Lower lobe of right lung (tissue), 2 donors: ENCODE measurements around the gene ZNF211. TPM values are rescaled to one million over a fixed set of nuclear protein-coding genes. Genes with fewer than 3 reads are reported as not detected.

Source experiments
- ATAC-seq, 2 donors: fragments of 200-7000 bp; cut with Tn5 transposase; one replicate each; pipeline ENCODE4 v1.9.1; 2020 to 2022; ENCODE audit warnings: mild to moderate bottlenecking in 2 of 2, moderate library complexity in 2 of 2
- DNase-seq: peaks from one replicate; pipeline ENCODE4 v3.0.0-alpha.2; 2020
- H3K27ac ChIP-seq: fragments of 200-600 bp; one replicate; pipeline ENCODE4 v1.8.0; 2022
- H3K27me3 ChIP-seq: fragments of 200-600 bp; one replicate; pipeline ENCODE4 v1.8.0; 2022; ENCODE audit warnings: low read depth
- H3K36me3 ChIP-seq: fragments of 200-600 bp; one replicate; pipeline ENCODE4 v1.8.0; 2022; ENCODE audit warnings: mild to moderate bottlenecking
- H3K4me1 ChIP-seq: fragments of 200-600 bp; one replicate; pipeline ENCODE4 v1.8.0; 2022
- H3K4me3 ChIP-seq: fragments of 200-600 bp; one replicate; pipeline ENCODE4 v1.8.0; 2022; ENCODE audit warnings: mild to moderate bottlenecking
- H3K9me3 ChIP-seq: fragments of 200-600 bp; one replicate; pipeline ENCODE4 v1.8.0; 2022
- intact Hi-C: fragments of 100-400 bp; cut with DNase I; formaldehyde crosslinking; loops from one replicate; pipeline ENCODE4 v1.11.0; 2022
- total RNA-seq: library from RNA; stranded (reverse); fragmentation: NEBNext Ultra II Directional; extraction: Animal tissue kit (Norgen Biotek cat#: 25700); gene quantifications from one replicate; pipeline ENCODE4 v1.2.1, GENCODE V29; 2021
- TF ChIP-seq, protein P1 (sequence below): fragments of 200-600 bp; IDR thresholded peaks from one replicate; pipeline ENCODE4 v1.8.0; 2022; ENCODE audit warnings: antibody characterized with exemption, mild to moderate bottlenecking
- donor health status: DM: no; HTN: yes; CAD: no; lungs with severe emphysema.

The ZNF211 gene
- total RNA-seq, 1 donor from 2014 or later: 12.4 TPM

DNA sequence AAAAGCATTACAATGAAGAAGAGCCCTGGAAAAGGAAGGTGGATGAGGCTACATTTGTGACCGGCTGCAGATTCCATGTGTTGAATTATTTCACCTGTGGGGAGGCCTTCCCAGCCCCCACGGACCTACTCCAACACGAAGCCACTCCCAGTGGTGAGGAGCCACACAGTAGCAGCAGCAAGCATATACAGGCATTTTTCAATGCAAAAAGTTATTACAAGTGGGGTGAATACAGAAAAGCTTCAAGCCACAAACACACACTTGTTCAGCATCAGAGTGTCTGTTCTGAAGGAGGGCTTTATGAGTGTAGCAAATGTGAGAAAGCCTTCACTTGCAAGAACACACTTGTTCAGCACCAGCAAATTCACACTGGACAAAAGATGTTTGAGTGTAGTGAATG lies 53.8 kb downstream of the ZNF211 start:
- intact Hi-C loops: no loop called here
- Histone ChIP-seq H3K4me1 (peaks cover 11% of the 10 kb centered on the region), H3K27me3 (no peaks in the 10 kb centered on the region), H3K4me3 (no peak overlapping the region), H3K36me3 (peaks cover 25% of the 10 kb centered on the region), H3K27ac (no peak overlapping the region), H3K9me3 (peaks cover 92% of the 10 kb centered on the region)
- DNase-seq (no peak), ATAC-seq (no peak)
- TF ChIP-seq, protein P1, sequence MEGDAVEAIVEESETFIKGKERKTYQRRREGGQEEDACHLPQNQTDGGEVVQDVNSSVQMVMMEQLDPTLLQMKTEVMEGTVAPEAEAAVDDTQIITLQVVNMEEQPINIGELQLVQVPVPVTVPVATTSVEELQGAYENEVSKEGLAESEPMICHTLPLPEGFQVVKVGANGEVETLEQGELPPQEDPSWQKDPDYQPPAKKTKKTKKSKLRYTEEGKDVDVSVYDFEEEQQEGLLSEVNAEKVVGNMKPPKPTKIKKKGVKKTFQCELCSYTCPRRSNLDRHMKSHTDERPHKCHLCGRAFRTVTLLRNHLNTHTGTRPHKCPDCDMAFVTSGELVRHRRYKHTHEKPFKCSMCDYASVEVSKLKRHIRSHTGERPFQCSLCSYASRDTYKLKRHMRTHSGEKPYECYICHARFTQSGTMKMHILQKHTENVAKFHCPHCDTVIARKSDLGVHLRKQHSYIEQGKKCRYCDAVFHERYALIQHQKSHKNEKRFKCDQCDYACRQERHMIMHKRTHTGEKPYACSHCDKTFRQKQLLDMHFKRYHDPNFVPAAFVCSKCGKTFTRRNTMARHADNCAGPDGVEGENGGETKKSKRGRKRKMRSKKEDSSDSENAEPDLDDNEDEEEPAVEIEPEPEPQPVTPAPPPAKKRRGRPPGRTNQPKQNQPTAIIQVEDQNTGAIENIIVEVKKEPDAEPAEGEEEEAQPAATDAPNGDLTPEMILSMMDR: no peak

DNA sequence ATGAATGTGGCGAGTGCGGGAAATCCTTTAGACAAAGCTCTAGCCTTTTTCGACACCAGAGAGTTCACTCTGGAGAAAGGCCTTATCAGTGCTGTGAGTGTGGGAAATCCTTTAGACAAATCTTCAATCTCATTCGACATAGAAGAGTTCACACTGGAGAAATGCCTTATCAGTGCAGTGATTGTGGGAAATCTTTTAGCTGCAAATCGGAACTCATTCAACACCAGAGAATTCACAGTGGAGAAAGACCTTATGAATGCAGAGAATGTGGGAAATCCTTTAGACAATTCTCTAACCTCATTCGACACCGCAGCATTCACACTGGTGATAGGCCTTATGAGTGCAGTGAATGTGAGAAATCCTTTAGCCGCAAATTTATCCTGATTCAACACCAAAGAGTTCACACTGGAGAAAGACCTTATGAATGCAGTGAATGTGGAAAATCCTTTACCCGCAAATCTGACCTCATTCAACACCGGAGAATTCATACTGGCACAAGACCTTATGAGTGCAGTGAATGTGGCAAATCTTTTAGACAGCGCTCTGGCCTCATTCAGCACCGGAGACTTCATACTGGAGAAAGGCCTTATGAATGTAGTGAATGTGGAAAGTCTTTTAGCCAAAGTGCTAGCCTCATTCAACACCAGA lies 54.5 kb downstream of the ZNF211 start:
- ATAC-seq: no peak
- intact Hi-C loops: no loop called here
- Histone ChIP-seq H3K27me3 (no peaks in the 10 kb centered on the region), H3K9me3 (peaks cover 100% of the 10 kb centered on the region), H3K4me3 (no peak overlapping the region), H3K36me3 (peaks cover 25% of the 10 kb centered on the region), H3K4me1 (peaks cover 9% of the 10 kb centered on the region), H3K27ac (no peak overlapping the region)
- DNase-seq: no peak
- TF ChIP-seq, protein P1: no peak

DNA sequence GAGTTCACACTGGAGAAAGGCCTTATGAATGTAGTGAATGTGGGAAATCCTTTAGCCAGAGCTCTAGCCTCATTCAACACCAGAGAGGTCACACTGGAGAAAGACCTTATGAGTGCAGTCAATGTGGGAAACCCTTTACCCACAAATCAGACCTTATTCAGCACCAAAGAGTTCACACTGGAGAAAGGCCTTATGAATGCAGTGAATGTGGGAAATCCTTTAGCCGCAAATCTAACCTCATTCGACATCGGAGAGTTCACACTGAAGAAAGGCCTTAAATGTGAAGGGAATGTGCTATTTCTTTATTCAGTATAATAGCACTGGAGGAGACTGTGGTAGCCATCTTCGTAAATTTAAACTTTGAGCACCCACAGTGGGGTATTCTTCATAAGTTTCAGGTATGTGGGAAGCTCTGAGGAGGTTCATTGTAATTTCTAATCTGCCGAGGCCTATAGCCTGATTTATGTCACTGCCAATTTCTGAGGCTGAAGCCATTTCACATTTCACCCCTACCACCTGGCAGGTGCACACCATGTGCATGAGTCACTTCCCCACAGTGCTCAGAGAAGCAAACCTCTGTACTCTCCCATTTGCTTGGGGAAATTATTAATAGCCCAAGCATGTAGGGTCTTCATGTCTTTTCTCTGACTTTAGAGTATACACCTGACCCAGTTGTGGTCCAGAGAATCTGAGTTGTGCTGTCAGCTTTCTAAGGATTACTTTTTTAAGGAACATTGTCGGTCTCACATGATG lies 55.2 kb downstream of the ZNF211 start:
- Histone ChIP-seq H3K4me1 (peaks cover 2% of the 10 kb centered on the region), H3K27me3 (no peaks in the 10 kb centered on the region), H3K9me3 (peaks cover 100% of the 10 kb centered on the region), H3K27ac (no peak overlapping the region), H3K4me3 (no peak overlapping the region), H3K36me3 (peaks cover 25% of the 10 kb centered on the region)
- intact Hi-C loops: no loop called here
- DNase-seq: no peak
- no peak for ATAC-seq
- TF ChIP-seq, protein P1: no peak

DNA sequence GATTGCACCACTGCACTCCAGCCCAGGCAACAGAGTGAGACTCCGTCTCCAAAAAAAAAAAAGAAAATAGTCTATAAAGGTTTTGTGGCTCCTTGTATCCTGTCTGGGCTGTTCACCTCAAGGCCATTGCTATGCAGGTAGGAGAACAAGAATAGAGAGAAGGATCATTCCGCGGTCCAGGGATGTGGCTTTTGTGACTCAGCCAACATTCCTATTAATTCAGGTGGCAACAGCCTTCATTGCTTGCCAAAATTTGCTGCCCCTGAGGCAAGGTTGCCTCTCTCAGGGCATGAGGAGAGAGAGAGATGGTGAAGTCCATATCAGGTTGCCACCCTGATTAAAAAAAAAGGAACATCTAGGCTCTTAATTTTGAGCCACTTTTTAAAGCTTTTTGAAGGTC lies 56.8 kb downstream of the ZNF211 start:
- no peaks in the 10 kb centered on the region for H3K27me3 ChIP-seq
- intact Hi-C loops: no loop called here
- TF ChIP-seq, protein P1: no peak
- H3K36me3 ChIP-seq: peaks cover 25% of the 10 kb centered on the region
- DNase-seq: no peak
- H3K27ac ChIP-seq: no peak overlapping the region
- no peaks in the 10 kb centered on the region for H3K4me1 ChIP-seq
- ATAC-seq: no peak
- H3K9me3 ChIP-seq: peaks cover 98% of the 10 kb centered on the region
- no peak overlapping the region for H3K4me3 ChIP-seq

Other genes starting within 250 kb of the ZNF211 start
- gene ZNF548, start 243.3 kb upstream of the ZNF211 start, total RNA-seq: 19.6 TPM
- 12.6 TPM for gene ZNF17, start 222.0 kb upstream of the ZNF211 start, total RNA-seq
- gene ZNF749, start 197.8 kb upstream of the ZNF211 start, total RNA-seq: 6.7 TPM
- gene VN1R1, start 176.0 kb upstream of the ZNF211 start, total RNA-seq: 0.71 TPM
- 10.0 TPM for gene ZNF772, start 155.6 kb upstream of the ZNF211 start, total RNA-seq
- 12.9 TPM for gene ZNF419, start 145.4 kb upstream of the ZNF211 start, total RNA-seq
- 8.4 TPM for gene ZNF773, start 133.2 kb upstream of the ZNF211 start, total RNA-seq
- gene ZNF549, start 105.8 kb upstream of the ZNF211 start, total RNA-seq: 6.0 TPM
- gene ZNF550, start 73.3 kb upstream of the ZNF211 start, total RNA-seq: 8.8 TPM
- gene ZNF416, start 54.3 kb upstream of the ZNF211 start, total RNA-seq: 5.4 TPM
- gene ZIK1, start 49.0 kb upstream of the ZNF211 start, total RNA-seq: 2.9 TPM
- 2.0 TPM for gene ZNF530, start 33.3 kb upstream of the ZNF211 start, total RNA-seq
- gene ZNF134, start 18.9 kb upstream of the ZNF211 start, total RNA-seq: 17.4 TPM
- 0.24 TPM for gene ZSCAN4, start 35.8 kb downstream of the ZNF211 start, total RNA-seq
- 3.9 TPM for gene ZNF551, start 48.8 kb downstream of the ZNF211 start, total RNA-seq
- 2.5 TPM for gene ZNF154, start 76.0 kb downstream of the ZNF211 start, total RNA-seq
- 7.3 TPM for gene ZNF671, start 94.5 kb downstream of the ZNF211 start, total RNA-seq
- 16.2 TPM for gene ZNF776, start 113.6 kb downstream of the ZNF211 start, total RNA-seq
- gene ZNF586, start 136.5 kb downstream of the ZNF211 start, total RNA-seq: 21.8 TPM
- 20.0 TPM for gene ZNF552, start 181.7 kb downstream of the ZNF211 start, total RNA-seq
- gene ZNF587B, start 197.1 kb downstream of the ZNF211 start, total RNA-seq: 12.5 TPM
- 25.6 TPM for gene ZNF587, start 216.7 kb downstream of the ZNF211 start, total RNA-seq